MM.1S (cell line): ENCODE measurements around the gene IFI30.
A peak's percentile ranks its signal among the peaks of the same experiment; 100 is the strongest.

ENCODE experiments used
- DNase-seq: peaks from one replicate; pipeline ENCODE4 v3.0.0-alpha.2; 2015
- H2AFZ ChIP-seq: fragments of 300-600 bp; sonication (generic); 2 replicates; pipeline ENCODE4 v1.6.0; 2016; ENCODE audit warnings: antibody characterized with exemption, low read length
- H3F3A ChIP-seq: fragments of 300-600 bp; sonication (generic); 2 replicates; pipeline ENCODE4 v1.6.1; 2016; ENCODE audit warnings: mild to moderate bottlenecking, antibody characterized with exemption, low read length, moderate library complexity, mixed read lengths; ENCODE audit not compliant: insufficient read depth
- H3K27ac ChIP-seq: fragments of 300-600 bp; sonication (generic); 2 replicates; pipeline ENCODE4 v1.5.1; 2016; ENCODE audit warnings: mild to moderate bottlenecking, low read length
- H3K27me3 ChIP-seq: fragments of 300-600 bp; sonication (generic); replicated peaks from 2 replicates; pipeline ENCODE4 v1.6.0; 2016; ENCODE audit warnings: low read length; ENCODE audit not compliant: insufficient read depth
- H3K36me3 ChIP-seq: fragments of 300-600 bp; sonication (generic); replicated peaks from 2 replicates; pipeline ENCODE4 v1.6.1; 2016; ENCODE audit warnings: mild to moderate bottlenecking, low read length, mixed read lengths; ENCODE audit not compliant: insufficient read depth
- H3K4me1 ChIP-seq: fragments of 300-600 bp; sonication (generic); 2 replicates; pipeline ENCODE4 v1.6.1; 2016; ENCODE audit warnings: low read length, mixed read lengths
- H3K4me2 ChIP-seq: fragments of 300-600 bp; sonication (generic); 2 replicates; pipeline ENCODE4 v1.6.0; 2016; ENCODE audit warnings: low read depth, low read length
- H3K4me3 ChIP-seq: fragments of 300-600 bp; sonication (generic); 2 replicates; pipeline ENCODE4 v1.5.1; 2016; ENCODE audit warnings: low read length, mixed read lengths
- H3K79me2 ChIP-seq: fragments of 300-600 bp; sonication (generic); 2 replicates; pipeline ENCODE4 v1.6.1; 2016; ENCODE audit warnings: mixed run types, low read length, mixed read lengths
- H3K9ac ChIP-seq: fragments of 300-600 bp; sonication (generic); 2 replicates; pipeline ENCODE4 v1.6.1; 2016; ENCODE audit warnings: low read length, mixed read lengths
- H3K9me2 ChIP-seq: fragments of 300-600 bp; sonication (generic); replicated peaks from 2 replicates; pipeline ENCODE4 v1.6.1; 2016; ENCODE audit warnings: mild to moderate bottlenecking, low read length, mixed read lengths; ENCODE audit not compliant: insufficient read depth
- H3K9me3 ChIP-seq: fragments of 300-600 bp; sonication (generic); replicated peaks from 2 replicates; pipeline ENCODE4 v1.6.1; 2016; ENCODE audit warnings: mild to moderate bottlenecking, low read length, mixed read lengths; ENCODE audit not compliant: insufficient read depth
- H4K20me1 ChIP-seq: fragments of 300-600 bp; sonication (generic); 2 replicates; pipeline ENCODE4 v1.6.1; 2016; ENCODE audit warnings: mild to moderate bottlenecking, low read length, moderate library complexity, mixed read lengths; ENCODE audit not compliant: insufficient read depth
- CTCF ChIP-seq: fragments of 300-600 bp; sonication (generic); IDR thresholded peaks from 2 replicates; pipeline ENCODE4 v1.5.1; 2016; ENCODE audit warnings: antibody characterized with exemption, low read length, mixed read lengths
- EZH2 ChIP-seq: fragments of 300-600 bp; sonication (generic); optimal IDR thresholded peaks from 2 replicates; pipeline ENCODE3; 2017; ENCODE audit warnings: low read depth, mild to moderate bottlenecking, antibody characterized with exemption, low read length, mixed read lengths
- EZH2phosphoT487 ChIP-seq: fragments of 300-600 bp; sonication (generic); IDR thresholded peaks from 2 replicates; pipeline ENCODE4 v1.6.1; 2018; ENCODE audit warnings: antibody characterized with exemption, low read length

Gene IFI30

DNA sequence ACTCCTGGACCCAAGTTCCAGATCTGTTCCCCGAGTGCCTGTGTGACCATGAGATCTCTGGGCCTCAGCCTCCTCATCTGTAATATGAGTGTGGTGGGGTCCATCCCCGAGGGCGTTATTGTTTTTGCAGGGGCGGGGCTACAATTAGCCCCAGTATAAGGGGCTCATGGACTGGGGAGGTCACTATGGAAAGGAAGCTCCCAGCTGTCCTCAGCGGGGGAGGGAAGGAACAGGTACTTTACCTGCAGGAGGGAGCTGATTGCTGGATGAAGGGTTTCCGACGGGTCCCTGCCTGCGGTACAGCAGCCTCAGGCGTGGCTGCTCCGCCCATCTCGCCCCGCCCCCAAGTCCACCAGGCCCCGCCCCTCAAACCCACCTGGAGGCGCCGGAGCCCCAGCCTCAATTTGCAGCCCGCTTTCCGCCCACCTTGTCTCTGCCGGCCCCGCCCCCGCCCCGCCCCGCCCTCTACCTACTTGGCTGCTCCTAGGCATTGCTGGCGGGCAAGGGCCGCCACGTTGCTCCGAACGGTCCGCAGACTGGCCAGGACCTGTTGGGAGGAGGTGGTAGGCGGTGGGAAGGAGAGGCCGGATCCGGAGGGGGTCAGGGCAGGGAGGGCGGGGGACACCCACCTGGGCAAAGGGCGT is 47.1 kb downstream of the IFI30 start:
- no peaks in the 10 kb centered on the region for H3K4me1 ChIP-seq
- no peak overlapping the region for H3K4me3 ChIP-seq
- H3K9me2 ChIP-seq: no peaks in the 10 kb centered on the region
- no peaks in the 10 kb centered on the region for H3K9me3 ChIP-seq
- no peaks in the 10 kb centered on the region for H4K20me1 ChIP-seq
- H3F3A ChIP-seq: no peaks in the 10 kb centered on the region
- H3K9ac ChIP-seq: no peak overlapping the region
- no peak overlapping the region for H3K27ac ChIP-seq
- H2AFZ ChIP-seq: no peak overlapping the region
- no peak for DNase-seq
- no peak overlapping the region for H3K4me2 ChIP-seq
- TF ChIP-seq CTCF: no peak
- TF ChIP-seq EZH2phosphoT487: no peak
- no peak for TF ChIP-seq EZH2
- no peaks in the 10 kb centered on the region for H3K36me3 ChIP-seq
- peaks cover 78% of the 10 kb centered on the region for H3K27me3 ChIP-seq
- no peaks in the 10 kb centered on the region for H3K79me2 ChIP-seq

GRCh38 chr19:18221815-18222725 is 48.5 kb downstream of the IFI30 start:
- H3K79me2 ChIP-seq: no peaks in the 10 kb centered on the region
- H3K9me2 ChIP-seq: no peaks in the 10 kb centered on the region
- H2AFZ ChIP-seq: no peak overlapping the region
- no peaks in the 10 kb centered on the region for H3K4me1 ChIP-seq
- no peaks in the 10 kb centered on the region for H3K9me3 ChIP-seq
- TF ChIP-seq EZH2phosphoT487 (no peak), EZH2 (no peak), CTCF (no peak)
- no peak overlapping the region for H3K27ac ChIP-seq
- no peak overlapping the region for H3K9ac ChIP-seq
- no peak overlapping the region for H3K4me2 ChIP-seq
- H3F3A ChIP-seq: no peaks in the 10 kb centered on the region
- DNase-seq: no peak
- H4K20me1 ChIP-seq: no peaks in the 10 kb centered on the region
- H3K36me3 ChIP-seq: no peaks in the 10 kb centered on the region
- H3K4me3 ChIP-seq: no peak overlapping the region
- peaks cover 84% of the 10 kb centered on the region for H3K27me3 ChIP-seq

GRCh38 chr19:18223860-18224524 is 50.4 kb downstream of the IFI30 start:
- Histone ChIP-seq H3K79me2 (no peaks in the 10 kb centered on the region), H3K27ac (no peak overlapping the region), H4K20me1 (no peaks in the 10 kb centered on the region), H3K36me3 (no peaks in the 10 kb centered on the region), H3F3A (no peaks in the 10 kb centered on the region), H3K27me3 (peaks cover 78% of the 10 kb centered on the region), H3K9ac (no peak overlapping the region), H3K4me3 (peak overlapping the region; percentile 29), H3K9me2 (no peaks in the 10 kb centered on the region), H3K4me2 (peak overlapping the region; percentile 70), H3K9me3 (no peaks in the 10 kb centered on the region), H2AFZ (0 out of 2 replicates have a peak overlapping the region, but pooled peaks have one; percentile 32), H3K4me1 (no peaks in the 10 kb centered on the region)
- no peak for DNase-seq
- TF ChIP-seq CTCF (no peak), EZH2phosphoT487 (0 out of 2 replicates have a peak, but pooled peaks have one; percentile 51)
